WTC11 (cell line): Measurements from ENCODE around the gene ERAP2.

Experiments used
- CREB1 ChIP-seq: sonication (generic); formaldehyde crosslinking; IDR thresholded peaks from 2 replicates; pipeline ENCODE4 v1.8.0; 2023; ENCODE audit warnings: mild to moderate bottlenecking, missing genetic modification reagents
- CREM ChIP-seq: sonication (generic); formaldehyde crosslinking; IDR thresholded peaks from 2 replicates; pipeline ENCODE4 v1.8.1; 2022; ENCODE audit warnings: mild to moderate bottlenecking, missing genetic modification reagents, moderate library complexity
- CTCF ChIP-seq: fragments of 200-600 bp; IDR thresholded peaks from 2 replicates; pipeline ENCODE4 v1.8.0; 2022; ENCODE audit warnings: antibody characterized with exemption
- ERG ChIP-seq: fragments of 250-450 bp; sonication (Bioruptor Pico); IDR thresholded peaks from 2 replicates; pipeline ENCODE4 v1.8.0; 2021; ENCODE audit warnings: mild to moderate bottlenecking
- GTF2I ChIP-seq: fragments of 250-450 bp; sonication (Bioruptor Pico); conservative IDR thresholded peaks from 2 replicates; pipeline ENCODE4 v1.4.0; 2021; ENCODE audit warnings: mild to moderate bottlenecking
- MAX ChIP-seq: sonication (generic); formaldehyde crosslinking; IDR thresholded peaks from 2 replicates; pipeline ENCODE4 v1.8.0; 2022; ENCODE audit warnings: mild to moderate bottlenecking, missing genetic modification reagents
- RELA ChIP-seq: sonication (generic); formaldehyde crosslinking; IDR thresholded peaks from 2 replicates; pipeline ENCODE4 v1.8.1; 2022; ENCODE audit warnings: missing genetic modification reagents, mild to moderate bottlenecking, borderline replicate concordance
- TP53 ChIP-seq: sonication (generic); formaldehyde crosslinking; IDR thresholded peaks from 2 replicates; pipeline ENCODE4 v1.8.1; 2023; ENCODE audit warnings: mild to moderate bottlenecking, missing genetic modification reagents
- USF2 ChIP-seq: sonication (generic); formaldehyde crosslinking; IDR thresholded peaks from 2 replicates; pipeline ENCODE4 v1.8.1; 2023; ENCODE audit warnings: mild to moderate bottlenecking, missing genetic modification reagents, moderate library complexity
- ZBTB43 ChIP-seq: sonication (generic); formaldehyde crosslinking; IDR thresholded peaks from 2 replicates; pipeline ENCODE4 v1.8.1; 2023; ENCODE audit warnings: mild to moderate bottlenecking, missing genetic modification reagents

GRCh38 chr5:96871027-96871399 lies 5.3 kb upstream of the ERAP2 start:
- TF ChIP-seq CTCF (no peak), USF2 (CRISPR knock-in tag) (no peak), CREB1 (no peak), TP53 (no peak), CREM (CRISPR knock-in tag) (no peak), MAX (no peak), GTF2I (CRISPR knock-in tag) (no peak), RELA (CRISPR knock-in tag) (no peak), ERG (CRISPR knock-in tag) (no peak), ZBTB43 (CRISPR knock-in tag) (no peak)
